GM12878 (cell line): Measurements from ENCODE around the gene GMDS. TPM values are rescaled to one million over a fixed set of nuclear protein-coding genes. Genes with fewer than 3 reads are reported as not detected.

Source experiments
- ATAC-seq: fragments of 200-7000 bp; cut with Tn5 transposase; 3 replicates; pipeline ENCODE4 v1.9.1; 2020; ENCODE audit warnings: mild to moderate bottlenecking, moderate library complexity
- BruUV-seq: library from RNA; stranded (reverse); fragments of 400-500 nt; replicated peaks from 2 replicates; lab custom pipeline; 2021; lab: Mats Ljungman, UMichigan
- CTCF ChIA-PET: fragments of 300-600 bp; sonication (Branson Sonifier 250); formaldehyde crosslinking; extraction: SDS; loops from one replicate; lab custom pipeline; 2021; ENCODE audit warnings: inconsistent platforms; lab: Yijun Ruan, JAX
- POLR2A ChIA-PET: fragments of 350-600 bp; formaldehyde crosslinking; extraction: SDS; loops from one replicate; lab custom pipeline; 2021; ENCODE audit warnings: inconsistent platforms; lab: Charles Lee
- RAD21 ChIA-PET: fragments of 300-600 bp; sonication (Branson Sonifier 250); formaldehyde crosslinking; loops from one replicate; lab custom pipeline; 2023; ENCODE audit warnings: antibody characterized with exemption; ENCODE audit not compliant: unreplicated experiment; lab: Charles Lee
- SMC1A ChIA-PET: fragments of 300-600 bp; sonication (Branson Sonifier 250); formaldehyde crosslinking; loops from one replicate; lab custom pipeline; 2023; ENCODE audit not compliant: unreplicated experiment, uncharacterized antibody; lab: Charles Lee
- DNase-seq: peaks from one replicate; pipeline ENCODE4 v3.0.0-alpha.2; 2011; ENCODE audit warnings: low read depth, low spot score
- FAIRE-seq: peaks from 3 replicates; lab custom pipeline; 2011; peaks lifted over from hg19 to GRCh38; lab: Jason Lieb, UNC
- H2AFZ ChIP-seq: 2 replicates; pipeline ENCODE4 v1.6.0; 2011; ENCODE audit warnings: low read depth, low read length, control low read depth; ENCODE audit not compliant: control insufficient read depth
- H3K27ac ChIP-seq: 2 replicates; pipeline ENCODE4 v1.5.1; 2011; ENCODE audit warnings: control low read depth; ENCODE audit not compliant: control insufficient read depth, insufficient read depth
- H3K27me3 ChIP-seq, 2 experiments: replicated peaks in 1 of 2; 2 replicates each; pipeline versions ENCODE4 v1.6.0 to v1.6.1; 2011; ENCODE audit warnings: low read length in 1 of 2; ENCODE audit not compliant: control insufficient read depth in 2 of 2, insufficient read depth in 2 of 2
- H3K36me3 ChIP-seq, 2 experiments: 2 replicates each; pipeline ENCODE4 v1.5.1; 2011; ENCODE audit warnings: low read length in 1 of 2; ENCODE audit not compliant: control insufficient read depth in 2 of 2, insufficient read depth in 2 of 2
- H3K4me1 ChIP-seq: 2 replicates; pipeline ENCODE4 v1.6.1; 2011; ENCODE audit warnings: mild to moderate bottlenecking, low read length, moderate library complexity, mixed read lengths; ENCODE audit not compliant: control insufficient read depth, insufficient read depth
- H3K4me2 ChIP-seq: 2 replicates; pipeline ENCODE4 v1.6.0; 2011; ENCODE audit warnings: control low read depth; ENCODE audit not compliant: control insufficient read depth, insufficient read depth
- H3K4me3 ChIP-seq: fragments of 200-600 bp; sonication (generic); 2 replicates; pipeline ENCODE4 v1.5.1; 2016
- H3K79me2 ChIP-seq: 2 replicates; pipeline ENCODE4 v1.6.0; 2011; ENCODE audit warnings: low read length; ENCODE audit not compliant: control insufficient read depth, insufficient read depth
- H3K9ac ChIP-seq: 2 replicates; pipeline ENCODE4 v1.8.0; 2011; ENCODE audit warnings: low read length, control low read depth, mixed read lengths; ENCODE audit not compliant: control insufficient read depth, insufficient read depth
- H3K9me3 ChIP-seq: replicated peaks from 3 replicates; pipeline ENCODE4 v1.5.1; 2011; ENCODE audit warnings: mild to moderate bottlenecking, low read length; ENCODE audit not compliant: control insufficient read depth, insufficient read depth
- H4K20me1 ChIP-seq: 2 replicates; pipeline ENCODE4 v1.6.0; 2011; ENCODE audit not compliant: control insufficient read depth, insufficient read depth
- CTCF ChIP-seq, 3 experiments: IDR thresholded peaks in 2 of 3; conservative IDR thresholded peaks in 1 of 3; 2 replicates each; pipeline ENCODE4 v1.5.1; 2011; ENCODE audit warnings: low read depth in 3 of 3, low read length in 3 of 3, mild to moderate bottlenecking in 3 of 3, control low read depth in 2 of 3, moderate library complexity in 2 of 3, inconsistent platforms in 1 of 3, mixed read lengths in 1 of 3; ENCODE audit not compliant: control insufficient read depth in 2 of 3, insufficient read depth in 1 of 3; ENCODE audit errors: extremely low read depth in 1 of 3
- ELK1 ChIP-seq: IDR thresholded peaks from 2 replicates; pipeline ENCODE4 v1.6.1; 2012; ENCODE audit warnings: low read depth, low read length, improper control_type of control experiment
- IKZF1 ChIP-seq: fragments of 450-650 bp; conservative IDR thresholded peaks from 2 replicates; pipeline ENCODE4 v1.6.1; 2017; ENCODE audit warnings: antibody characterized with exemption, mild to moderate bottlenecking
- MAX ChIP-seq: IDR thresholded peaks from 2 replicates; pipeline ENCODE4 v1.6.1; 2012; ENCODE audit warnings: low read depth, low read length, improper control_type of control experiment
- PML ChIP-seq: IDR thresholded peaks from 2 replicates; pipeline ENCODE4 v1.6.1; 2012; ENCODE audit warnings: low read length, inconsistent platforms
- POLR2AphosphoS2 ChIP-seq: IDR thresholded peaks from 2 replicates; pipeline ENCODE4 v1.6.1; 2011; ENCODE audit warnings: low read depth, mild to moderate bottlenecking, low read length, improper control_type of control experiment, moderate library complexity
- RAD21 ChIP-seq: IDR thresholded peaks from 2 replicates; pipeline ENCODE4 v1.6.1; 2011; ENCODE audit warnings: mild to moderate bottlenecking, low read depth, low read length, moderate library complexity; ENCODE audit not compliant: insufficient read depth
- RB1 ChIP-seq: fragments of 450-650 bp; formaldehyde crosslinking; IDR thresholded peaks from 2 replicates; pipeline ENCODE4 v1.6.1; 2017; ENCODE audit warnings: mild to moderate bottlenecking, borderline replicate concordance
- SIX5 ChIP-seq: IDR thresholded peaks from 2 replicates; pipeline ENCODE4 v1.6.1; 2011; ENCODE audit warnings: mild to moderate bottlenecking, low read depth, low read length, moderate library complexity; ENCODE audit not compliant: severe bottlenecking
- WGBS: methylation state at CpG from one replicate; pipeline ENCODE4 v1.1.6; 2016; ENCODE audit warnings: low lambda C conversion rate; ENCODE audit not compliant: insufficient replicate concordance, insufficient coverage; ENCODE audit errors: missing lambda C conversion rate; 5-methylcytosine and 5-hydroxymethylcytosine counted together
- in situ Hi-C: fragments of 300-500 bp; cut with MboI; formaldehyde crosslinking; loops from 9 replicates; pipeline ENCODE4 v1.14.3; 2018; ENCODE audit warnings: mixed read lengths
- intact Hi-C: fragments of 100-400 bp; cut with micrococcal nuclease; formaldehyde crosslinking; loops from one replicate; pipeline ENCODE4 v1.14.2; 2022; ENCODE audit not compliant: unreplicated experiment
- polyA plus RNA-seq, 11 experiments: library from polyadenylated mRNA; depleted of rRNA in 4 of 11; unstranded in 6 of 11; stranded (reverse) in 5 of 11; fragments of >200 nt; fragmentation: Nextera tagmentation in 4 of 11; fragmentation: Illumina TruSeq in 1 of 11; extraction: Ambion mirVana in 4 of 11; extraction: Trizol in 1 of 11; gene quantifications; 1 replicate in 1 of 11; 2 replicates in 10 of 11; pipeline versions ENCODE4 v1.2.1 to v1.2.3, GENCODE V29; 2011 to 2016; ENCODE audit warnings: inconsistent platforms in 2 of 11, missing spikeins in 2 of 11, low read depth in 1 of 11
- total RNA-seq, 4 experiments: library from RNA; depleted of rRNA in 3 of 4; stranded (reverse); fragments of >200 nt in 3 of 4; fragmentation: Illumina TruSeq in 1 of 4; extraction: Trizol in 1 of 4; gene quantifications; 2 replicates each; pipeline versions ENCODE4 v1.2.1 to v1.2.3, GENCODE V29; 2013 to 2021

GMDS gene
- total and polyA plus RNA-seq, 10 of the 15 experiments (the other 5 are each of a cell fraction or from before 2014, with no cell fraction given) = 0.61 to 53.8 (median 29.3) TPM

- no peak overlapping the region for H2AFZ ChIP-seq
- ATAC-seq = no peak
- in situ Hi-C loops (no loop called here), intact Hi-C loops (no loop called here)
- no peak for DNase-seq
- ChIA-PET POLR2A (no interaction called here), RAD21 (interaction anchor here (0.8 kb wide), 1 partner anchor 210 kb away, joined by 3 read pairs; no protein-coding TSS in a partner anchor), SMC1A (interaction anchor here (0.8 to 1.6 kb wide), 4 partner anchors 15 to 460 kb away, joined by 3 to 4 read pairs (median 3); no protein-coding TSS in a partner anchor), CTCF (interaction anchor here (0.8 to 1.2 kb wide), 3 partner anchors 10 to 460 kb away, joined by 3 read pairs; no protein-coding TSS in a partner anchor)
- no peaks in the 10 kb centered on the region for H3K36me3 ChIP-seq
- 83% methylated on average over 11 of the region's 11 CpGs for WGBS
- no TSS peak for BruUV-seq
- FAIRE-seq = no peak
- no peaks in the 10 kb centered on the region for H4K20me1 ChIP-seq
- no peak for TF ChIP-seq ELK1
- no peak for TF ChIP-seq POLR2AphosphoS2
- no peak for TF ChIP-seq SIX5
- TF ChIP-seq IKZF1 = no peak
- TF ChIP-seq MAX = no peak
- TF ChIP-seq RAD21 = peak; percentile 27; the same call in 1 of the 2 replicates
- TF ChIP-seq PML = no peak
- peak in 1 of 3 experiments; percentile 7; a peak in 1 of 6 replicates for TF ChIP-seq CTCF (IDR thresholded peaks at IDR 0.05 in 2 of 3, conservative IDR thresholded peaks at IDR 0.05 in 1 of 3; ENCODE audit: control insufficient read depth in 2 of 3, extremely low read depth in 1 of 3, insufficient read depth in 1 of 3, low read depth in 3 of 3, low read length in 3 of 3)
- no peak for TF ChIP-seq RB1
- H3K9ac ChIP-seq = no peak overlapping the region
- H3K27me3 ChIP-seq = no peaks in the 10 kb centered on the region
- H3K4me3 ChIP-seq = no peak overlapping the region
- H3K9me3 ChIP-seq = no peaks in the 10 kb centered on the region; the same call in 2 of the 3 replicates
- H3K4me2 ChIP-seq = no peak overlapping the region
- H3K79me2 ChIP-seq = no peaks in the 10 kb centered on the region
- no peak overlapping the region for H3K27ac ChIP-seq
- no peaks in the 10 kb centered on the region for H3K4me1 ChIP-seq
These were observed 351.8 kb downstream of the GMDS start for GRCh38 chr6:1893470-1894130.
